H1 (cell line): Measurements from ENCODE around the gene ZNF311. TPM values are rescaled to one million over a fixed set of nuclear protein-coding genes. Genes with fewer than 3 reads are reported as not detected.

Experiments used
- CTCF ChIA-PET: fragments of 300-600 bp; sonication (Branson Sonifier 250); formaldehyde crosslinking; loops from one replicate; lab custom pipeline; 2021; ENCODE audit not compliant: partially characterized antibody; lab: Charles Lee
- POLR2A ChIA-PET: fragments of 300-600 bp; sonication (Branson Sonifier 250); formaldehyde crosslinking; loops from one replicate; lab custom pipeline; 2021; ENCODE audit warnings: inconsistent platforms; ENCODE audit not compliant: partially characterized antibody; lab: Charles Lee
- DNase-seq, 2 experiments: peaks; one replicate each; pipeline versions ENCODE4 v3.0.0 to v3.0.0-alpha.2; 2010 to 2022; ENCODE audit warnings: low spot score in 2 of 2, low read depth in 1 of 2, mixed read lengths in 1 of 2
- FAIRE-seq: peaks from 2 replicates; lab custom pipeline; 2011; peaks lifted over from hg19 to GRCh38; lab: Jason Lieb, UNC
- H2AFZ ChIP-seq: 2 replicates; pipeline ENCODE4 v1.8.1; 2012; ENCODE audit warnings: low read length, inconsistent platforms
- H2AK5ac ChIP-seq: 2 replicates; pipeline ENCODE4 v1.6.1; 2013; ENCODE audit warnings: low read depth, low read length
- H2BK120ac ChIP-seq: replicated peaks from 2 replicates; pipeline ENCODE3; 2013; ENCODE audit warnings: low read depth, low read length, inconsistent platforms
- H2BK12ac ChIP-seq: 2 replicates; pipeline ENCODE4 v1.6.1; 2013; ENCODE audit warnings: low read depth, low read length
- H2BK15ac ChIP-seq: 2 replicates; pipeline ENCODE4 v1.6.1; 2013; ENCODE audit warnings: low read length
- H2BK20ac ChIP-seq: 2 replicates; pipeline ENCODE4 v1.6.1; 2013; ENCODE audit warnings: low read length
- H2BK5ac ChIP-seq: 2 replicates; pipeline ENCODE4 v1.6.1; 2013; ENCODE audit warnings: low read depth, low read length
- H3K14ac ChIP-seq: 2 replicates; pipeline ENCODE4 v1.6.1; 2013; ENCODE audit warnings: inconsistent platforms; ENCODE audit not compliant: insufficient read length
- H3K18ac ChIP-seq: 2 replicates; pipeline ENCODE4 v1.6.1; 2013; ENCODE audit warnings: low read length; ENCODE audit errors: extremely low read depth
- H3K23ac ChIP-seq: 2 replicates; pipeline ENCODE4 v1.6.1; 2013; ENCODE audit warnings: inconsistent platforms; ENCODE audit not compliant: insufficient read length
- H3K23me2 ChIP-seq: 2 replicates; pipeline ENCODE4 v1.6.1; 2013; ENCODE audit warnings: low read depth, low read length
- H3K27ac ChIP-seq: 2 replicates; pipeline ENCODE4 v1.6.1; 2011; ENCODE audit warnings: low read depth, low read length, inconsistent platforms
- H3K27me3 ChIP-seq, 4 experiments: replicated peaks in 1 of 4; 1 replicate in 1 of 4; 2 replicates in 3 of 4; pipeline versions ENCODE4 v1.6.1 to v1.8.1; 2011 to 2013; ENCODE audit warnings: low read length in 3 of 4, mild to moderate bottlenecking in 3 of 4, inconsistent platforms in 2 of 4, mixed read lengths in 2 of 4, moderate library complexity in 1 of 4; ENCODE audit not compliant: control insufficient read depth in 3 of 4, insufficient read depth in 3 of 4; ENCODE audit errors: extremely low read depth in 1 of 4
- H3K36me3 ChIP-seq, 4 experiments: 2 replicates each; pipeline versions ENCODE4 v1.6.1 to v1.8.1; 2011 to 2013; ENCODE audit warnings: mild to moderate bottlenecking in 4 of 4, low read length in 3 of 4, moderate library complexity in 2 of 4, control low read depth in 1 of 4, inconsistent platforms in 1 of 4; ENCODE audit not compliant: insufficient read depth in 4 of 4, control insufficient read depth in 2 of 4
- H3K4ac ChIP-seq: replicated peaks from 2 replicates; pipeline ENCODE3; 2013; ENCODE audit warnings: low read length, low read depth, mixed read lengths, inconsistent platforms; ENCODE audit not compliant: insufficient read length
- H3K4me1 ChIP-seq, 4 experiments: replicated peaks in 1 of 4; 1 replicate in 1 of 4; 2 replicates in 3 of 4; pipeline versions ENCODE4 v1.6.1 to v1.8.1; 2011 to 2013; ENCODE audit warnings: low read length in 3 of 4, inconsistent platforms in 2 of 4, mixed read lengths in 1 of 4; ENCODE audit not compliant: insufficient read depth in 4 of 4, control insufficient read depth in 3 of 4
- H3K4me2 ChIP-seq, 2 experiments: 2 replicates each; pipeline versions ENCODE4 v1.6.1 to v1.8.1; 2011 to 2013; ENCODE audit warnings: low read depth in 2 of 2, low read length in 2 of 2, control low read depth in 1 of 2, inconsistent platforms in 1 of 2, mild to moderate bottlenecking in 1 of 2; ENCODE audit not compliant: insufficient read depth in 1 of 2
- H3K4me3 ChIP-seq, 4 experiments: fragments of 200-600, 300-600 bp in 1 of 4; sonication (generic), shearing (Covaris generic), sonication (Bioruptor Twin) in 1 of 4; 2 replicates each; pipeline versions ENCODE4 v1.5.1 to v1.8.1; 2011 to 2016; ENCODE audit warnings: low read length in 4 of 4, low read depth in 3 of 4, control low read depth in 2 of 4, inconsistent platforms in 2 of 4, mild to moderate bottlenecking in 2 of 4, mixed read lengths in 1 of 4, moderate library complexity in 1 of 4; ENCODE audit not compliant: insufficient read depth in 2 of 4; ENCODE audit errors: extremely low read depth in 1 of 4
- H3K56ac ChIP-seq: replicated peaks from 2 replicates; pipeline ENCODE3; 2013; ENCODE audit warnings: low read depth, mild to moderate bottlenecking, mixed read lengths, low read length, inconsistent platforms; ENCODE audit not compliant: insufficient read length
- H3K79me1 ChIP-seq: 2 replicates; pipeline ENCODE4 v1.6.1; 2013; ENCODE audit warnings: low read depth, low read length, control low read depth
- H3K79me2 ChIP-seq, 2 experiments: 2 replicates each; pipeline versions ENCODE4 v1.6.1 to v1.8.1; 2012 to 2013; ENCODE audit warnings: low read length in 2 of 2, mild to moderate bottlenecking in 2 of 2, inconsistent platforms in 1 of 2; ENCODE audit not compliant: insufficient read depth in 2 of 2, control insufficient read depth in 1 of 2
- H3K9ac ChIP-seq, 4 experiments: replicated peaks in 1 of 4; 1 replicate in 1 of 4; 2 replicates in 3 of 4; pipeline versions ENCODE4 v1.6.1 to v1.8.1; 2011 to 2013; ENCODE audit warnings: low read depth in 3 of 4, low read length in 3 of 4, control low read depth in 2 of 4, mild to moderate bottlenecking in 2 of 4, moderate library complexity in 2 of 4, inconsistent platforms in 1 of 4; ENCODE audit errors: extremely low read depth in 1 of 4
- H3K9me3 ChIP-seq, 2 experiments: 2 replicates each; pipeline versions ENCODE4 v1.6.1 to v1.8.1; 2012 to 2013; ENCODE audit warnings: mild to moderate bottlenecking in 2 of 2, moderate library complexity in 2 of 2, control low read depth in 1 of 2, inconsistent platforms in 1 of 2, low read depth in 1 of 2, low read length in 1 of 2, mixed read lengths in 1 of 2; ENCODE audit not compliant: insufficient read depth in 2 of 2
- H4K20me1 ChIP-seq, 2 experiments: replicated peaks in 1 of 2; 2 replicates each; pipeline versions ENCODE3 to v1.8.1; 2011 to 2013; ENCODE audit warnings: inconsistent platforms in 2 of 2, low read length in 2 of 2, mild to moderate bottlenecking in 1 of 2; ENCODE audit not compliant: insufficient read depth in 2 of 2, control insufficient read depth in 1 of 2
- H4K5ac ChIP-seq: 2 replicates; pipeline ENCODE4 v1.6.1; 2013; ENCODE audit warnings: low read length, low read depth, mixed read lengths, inconsistent platforms; ENCODE audit not compliant: insufficient read length
- H4K8ac ChIP-seq: 2 replicates; pipeline ENCODE4 v1.8.0; 2013; ENCODE audit warnings: mild to moderate bottlenecking, moderate library complexity, low read length, inconsistent platforms; ENCODE audit not compliant: insufficient read depth; ENCODE audit errors: extremely low read depth
- H4K91ac ChIP-seq: replicated peaks from 2 replicates; pipeline ENCODE3; 2013; ENCODE audit warnings: low read length, mixed read lengths, inconsistent platforms; ENCODE audit not compliant: insufficient read length
- BRCA1 ChIP-seq: IDR thresholded peaks from 2 replicates; pipeline ENCODE4 v1.6.1; 2012; ENCODE audit warnings: low read depth, low read length, improper control_type of control experiment
- CREB1 ChIP-seq: IDR thresholded peaks from 2 replicates; pipeline ENCODE4 v1.6.1; 2012; ENCODE audit warnings: inconsistent platforms
- EGR1 ChIP-seq: IDR thresholded peaks from 2 replicates; pipeline ENCODE4 v1.6.1; 2011; ENCODE audit warnings: low read depth, low read length, borderline replicate concordance
- WGBS, 2 experiments: shearing (Covaris generic) in 1 of 2; methylation state at CpG; one replicate each; pipeline versions ENCODE4 v1.1.6 to v1.1.7; 2013 to 2015; ENCODE audit warnings: low lambda C conversion rate in 2 of 2, mixed read lengths in 2 of 2, inconsistent platforms in 1 of 2, low coverage in 1 of 2, missing lambda C conversion rate in 1 of 2; ENCODE audit not compliant: insufficient replicate concordance in 2 of 2, insufficient coverage in 1 of 2, insufficient read length in 1 of 2; ENCODE audit errors: extremely low coverage in 1 of 2, missing lambda C conversion rate in 1 of 2; 5-methylcytosine and 5-hydroxymethylcytosine counted together
- polyA plus RNA-seq, 7 experiments: library from polyadenylated mRNA; depleted of rRNA in 3 of 7; stranded (reverse) in 5 of 7; unstranded in 2 of 7; fragments of >200 nt in 5 of 7; fragments of 200-250 nt in 2 of 7; gene quantifications; 1 replicate in 5 of 7; 2 replicates in 1 of 7; 4 replicates in 1 of 7; pipeline versions ENCODE4 v1.2.1 to v1.2.3, GENCODE V29; 2011 to 2013; ENCODE audit warnings: missing spikeins in 2 of 7, mixed read lengths in 2 of 7
- total RNA-seq: library from RNA; stranded (reverse); fragmentation: NEBNext Ultra II Directional; extraction: Animal tissue kit (Norgen Biotek cat#: 25700); gene quantifications from 2 replicates; pipeline ENCODE4 v1.2.1, GENCODE V29; 2021
- TF ChIP-seq, protein P1 (sequence below): IDR thresholded peaks from 2 replicates; pipeline ENCODE4 v1.6.1; 2011; ENCODE audit warnings: low read length, improper control_type of control experiment

ZNF311 gene
- total and polyA plus RNA-seq, 2 of the 8 experiments (the other 6 are each of a cell fraction or from before 2014, with no cell fraction given), result 1.9 to 4.2 TPM

DNA sequence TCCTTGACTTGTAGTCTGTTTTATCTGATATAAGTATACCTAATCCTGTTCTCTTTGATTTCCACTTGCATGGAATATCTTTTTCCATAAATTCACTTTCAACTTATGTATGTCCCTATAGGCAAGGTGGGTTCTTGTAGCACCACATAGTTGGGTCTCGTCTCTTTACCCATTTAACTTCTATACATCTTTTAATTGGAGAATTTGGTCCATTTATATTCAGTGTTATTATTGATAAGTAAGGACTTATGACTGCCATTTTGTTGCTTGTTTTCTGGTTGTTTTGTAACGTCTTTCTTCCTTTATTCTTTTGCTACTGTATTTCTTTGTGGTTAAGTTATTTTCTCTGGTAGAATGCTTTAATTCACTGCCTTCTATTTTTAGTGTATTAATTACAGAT is 14.5 kb upstream of the ZNF311 start:
- Histone ChIP-seq H2BK120ac (no peak overlapping the region), H2BK12ac (no peak overlapping the region), H3K4me3 (no peak overlapping the region), H2BK15ac (no peak overlapping the region), H3K14ac (no peak overlapping the region), H3K36me3 (no peaks in the 10 kb centered on the region), H3K9ac (no peak overlapping the region), H3K9me3 (peaks cover 0 to 9% of the 10 kb centered on the region in 2 experiments; a peak in 1 of 4 replicates), H2AFZ (no peak overlapping the region), H3K18ac (no peak overlapping the region), H3K79me2 (no peaks in the 10 kb centered on the region), H3K4me2 (no peak overlapping the region), H3K27me3 (peaks cover 0 to 6% (median 1%) of the 10 kb centered on the region in 4 experiments; a peak in 5 of 7 replicates), H2BK5ac (no peak overlapping the region), H3K23ac (no peak overlapping the region), H2AK5ac (no peak overlapping the region), H3K27ac (no peak overlapping the region), H4K20me1 (no peaks in the 10 kb centered on the region), H3K56ac (no peak overlapping the region), H4K91ac (no peak overlapping the region), H3K23me2 (peaks cover 6% of the 10 kb centered on the region), H2BK20ac (no peak overlapping the region), H4K8ac (no peak overlapping the region), H3K4ac (no peak overlapping the region), H4K5ac (no peak overlapping the region), H3K79me1 (no peaks in the 10 kb centered on the region), H3K4me1 (no peaks in the 10 kb centered on the region)
- POLR2A ChIA-PET, result interaction anchor here (2.0 kb wide), 1 partner anchor 96 kb away, joined by 6 read pairs; the partner anchor contains the start of gene TRIM27
- TF ChIP-seq EGR1, result no peak
- TF ChIP-seq, protein P1, sequence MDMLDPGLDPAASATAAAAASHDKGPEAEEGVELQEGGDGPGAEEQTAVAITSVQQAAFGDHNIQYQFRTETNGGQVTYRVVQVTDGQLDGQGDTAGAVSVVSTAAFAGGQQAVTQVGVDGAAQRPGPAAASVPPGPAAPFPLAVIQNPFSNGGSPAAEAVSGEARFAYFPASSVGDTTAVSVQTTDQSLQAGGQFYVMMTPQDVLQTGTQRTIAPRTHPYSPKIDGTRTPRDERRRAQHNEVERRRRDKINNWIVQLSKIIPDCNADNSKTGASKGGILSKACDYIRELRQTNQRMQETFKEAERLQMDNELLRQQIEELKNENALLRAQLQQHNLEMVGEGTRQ, result no peak
- no peak for TF ChIP-seq CREB1
- TF ChIP-seq BRCA1, result no peak
- FAIRE-seq, result no peak
- CTCF ChIA-PET, result interaction anchor here (0.9 kb wide), 1 partner anchor 14 kb away, joined by 3 read pairs; no protein-coding TSS in a partner anchor
- DNase-seq, result no peak
- WGBS, 2 experiments, result 87% methylated on average over 2 of the region's 2 CpGs; no CpG with 5 or more reads in 1 of the 2 experiments
